Forelimb muscle (tissue), 1 donor: ENCODE results near the gene SBDS. TPM values are rescaled to one million over a fixed set of nuclear protein-coding genes. Genes with fewer than 3 reads are reported as not detected.

Experiments
- DNase-seq: peaks from one replicate; pipeline ENCODE4 v3.0.0-alpha.2; 2013; ENCODE audit warnings: low read depth
- polyA plus RNA-seq: library from polyadenylated mRNA; unstranded; fragments of 120-200 nt; gene quantifications from one replicate; pipeline ENCODE4 v1.2.1, GENCODE V29; 2013; ENCODE audit not compliant: insufficient read length

SBDS gene
- polyA plus RNA-seq, 1 donor: 270 TPM

DNA sequence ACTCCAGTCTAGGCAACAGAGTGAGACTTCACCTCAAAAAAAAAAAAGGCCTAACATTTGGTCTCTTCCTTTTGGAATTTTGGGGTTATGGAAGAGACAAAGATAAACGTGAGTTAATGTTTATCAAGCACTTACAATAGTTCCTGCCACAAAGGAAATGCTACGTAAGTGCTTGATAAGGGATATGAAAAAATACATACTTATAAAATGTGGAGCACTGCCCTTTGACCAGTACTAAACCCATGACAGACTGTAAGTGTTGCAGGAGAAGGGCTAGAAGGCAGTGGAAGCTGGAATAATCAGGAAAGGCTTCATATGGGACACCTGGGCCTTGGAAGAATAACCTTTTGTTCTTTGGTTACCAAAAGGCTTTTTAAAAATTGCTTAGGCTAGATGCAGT is 48.8 kb downstream of the SBDS start:
- DNase-seq: no peak

DNA sequence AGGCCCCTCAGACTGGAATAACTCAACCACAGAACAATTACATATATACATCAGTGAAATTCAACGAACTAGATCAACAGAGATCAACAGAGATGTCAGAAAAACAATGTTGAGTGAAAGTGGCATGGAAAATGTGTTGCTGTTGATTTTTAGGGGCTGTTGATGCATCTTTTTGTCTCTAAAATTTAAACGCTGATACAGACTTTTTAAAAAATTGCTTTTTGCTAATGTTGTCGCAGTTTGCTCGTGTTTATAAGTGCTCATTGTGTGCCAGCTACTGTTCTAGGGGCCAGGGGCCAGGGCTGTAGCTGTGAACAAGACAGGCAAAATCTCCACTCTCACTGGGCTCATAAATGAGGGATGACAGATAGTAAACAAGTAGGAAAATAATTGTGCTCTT is 56.1 kb downstream of the SBDS start:
- no peak for DNase-seq

DNA sequence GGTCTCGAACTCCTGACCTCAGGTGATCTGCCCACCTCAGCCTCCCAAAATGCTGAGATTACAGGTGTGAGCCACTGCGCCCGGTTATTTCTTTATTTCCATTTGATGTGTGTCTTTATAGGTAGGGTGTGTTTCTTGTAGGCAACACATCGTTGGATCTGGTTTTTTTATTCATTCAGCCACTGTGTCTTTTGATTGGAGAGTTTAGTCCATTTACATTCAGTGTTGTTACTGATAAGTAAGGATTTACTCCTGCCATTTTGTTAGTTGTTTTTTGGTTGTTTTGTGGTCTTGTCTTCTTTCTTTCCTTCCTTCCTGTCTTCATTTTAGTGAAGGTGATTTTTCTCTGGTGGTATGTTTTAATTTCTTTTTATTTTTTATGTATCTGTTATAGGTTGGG is 57.4 kb downstream of the SBDS start:
- DNase-seq: no peak

Other genes with a start within 250 kb of the SBDS start
- 48.1 TPM for gene TMEM248, start 74.4 kb downstream of the SBDS start, polyA plus RNA-seq
- 17.5 TPM for gene TYW1, start 1.2 kb upstream of the SBDS start, polyA plus RNA-seq